NB4 (cell line): Measurements from ENCODE around the gene COL8A1.

Source experiments
- CTCF ChIP-seq: IDR thresholded peaks from one replicate; pipeline ENCODE4 v1.5.1; 2012; ENCODE audit warnings: low read depth, low read length
- MAX ChIP-seq: IDR thresholded peaks from 2 replicates; pipeline ENCODE4 v1.6.1; 2011; ENCODE audit warnings: low read depth, low read length
- POLR2A ChIP-seq: IDR thresholded peaks from 2 replicates; pipeline ENCODE4 v1.6.1; 2011; ENCODE audit warnings: mild to moderate bottlenecking; ENCODE audit not compliant: insufficient read length; ENCODE audit errors: extremely low read depth

GRCh38 chr3:99716463-99716995, 78.1 kb downstream of the COL8A1 start:
- TF ChIP-seq MAX (no peak), CTCF (no peak), POLR2A (no peak)
